HG03439 (cell line): ENCODE measurements around the gene TMEM120B.
"Not testable (repeated sequence)": the region's sequence is repeated elsewhere in the genome, so short reads cannot be mapped to it uniquely, and the experiment has no call there.

ENCODE experiments used
- ATAC-seq: cut with Tn5 transposase; IDR thresholded peaks from one replicate; pipeline ENCODE4 v1.9.1; 2021; ENCODE audit warnings: mild to moderate bottlenecking, moderate library complexity; ENCODE audit not compliant: unreplicated experiment

TMEM120B gene

GRCh38 chr12:121740847-121741246 lies 28.3 kb downstream of the TMEM120B start:
- ATAC-seq = no peak

- ATAC-seq = no peak
Measured at GRCh38 chr12:121741743-121742142, 29.2 kb downstream of the TMEM120B start.

GRCh38 chr12:121745545-121745944 lies 33.0 kb downstream of the TMEM120B start:
- ATAC-seq = not testable (repeated sequence)

GRCh38 chr12:121748218-121748570 lies 35.6 kb downstream of the TMEM120B start:
- ATAC-seq = peak; percentile 5

- peak; percentile 73 for ATAC-seq
Measured at GRCh38 chr12:121748571-121749265, 36.2 kb downstream of the TMEM120B start.

GRCh38 chr12:121749267-121749666 lies 36.7 kb downstream of the TMEM120B start:
- ATAC-seq = no peak

- no peak for ATAC-seq
Measured at GRCh38 chr12:121750507-121750955, 38.0 kb downstream of the TMEM120B start.

- no peak for ATAC-seq
Measured at GRCh38 chr12:121751034-121751433, 38.5 kb downstream of the TMEM120B start.

- ATAC-seq = no peak
Measured at GRCh38 chr12:121751749-121752351, 39.3 kb downstream of the TMEM120B start.

GRCh38 chr12:121753844-121754264 lies 41.3 kb downstream of the TMEM120B start:
- ATAC-seq = no peak

GRCh38 chr12:121754836-121755235 lies 42.3 kb downstream of the TMEM120B start:
- no peak for ATAC-seq

GRCh38 chr12:121755591-121755990 lies 43.0 kb downstream of the TMEM120B start:
- ATAC-seq = no peak

- ATAC-seq = not testable (repeated sequence)
Measured at GRCh38 chr12:121758536-121758935, 46.0 kb downstream of the TMEM120B start.

- no peak for ATAC-seq
Measured at GRCh38 chr12:121762269-121762668, 49.7 kb downstream of the TMEM120B start.

- no peak for ATAC-seq
Measured at GRCh38 chr12:121764808-121765207, 52.3 kb downstream of the TMEM120B start.

GRCh38 chr12:121765573-121765972 lies 53.0 kb downstream of the TMEM120B start:
- no peak for ATAC-seq

- no peak for ATAC-seq
Measured at GRCh38 chr12:121766290-121767039, 53.9 kb downstream of the TMEM120B start.

- ATAC-seq = no peak
Measured at GRCh38 chr12:121767525-121768016, 55.0 kb downstream of the TMEM120B start.

- no peak for ATAC-seq
Measured at GRCh38 chr12:121769297-121769830, 56.8 kb downstream of the TMEM120B start.

GRCh38 chr12:121769831-121770301 lies 57.3 kb downstream of the TMEM120B start:
- ATAC-seq = no peak

GRCh38 chr12:121770388-121770787 lies 57.8 kb downstream of the TMEM120B start:
- no peak for ATAC-seq
